Kidney epithelial cell (primary cell): ENCODE measurements around the gene LRRC37A. TPM values are rescaled to one million over a fixed set of nuclear protein-coding genes. Genes with fewer than 3 reads are reported as not detected.
A peak's percentile ranks its signal among the peaks of the same experiment; 100 is the strongest.
"Not testable (repeated sequence)": the region's sequence is repeated elsewhere in the genome, so short reads cannot be mapped to it uniquely, and the experiment has no call there.

Source experiments
- DNase-seq: peaks from one replicate; pipeline ENCODE4 v3.0.0-alpha.2; 2010; ENCODE audit warnings: low read depth
- H3K27me3 ChIP-seq: 2 replicates; pipeline ENCODE4 v1.6.0; 2011; ENCODE audit warnings: low read length; ENCODE audit not compliant: control insufficient read depth, insufficient read depth
- H3K36me3 ChIP-seq: 2 replicates; pipeline ENCODE4 v1.5.1; 2011; ENCODE audit warnings: low read length; ENCODE audit not compliant: control insufficient read depth, insufficient read depth
- H3K4me3 ChIP-seq: 2 replicates; pipeline ENCODE4 v1.5.1; 2011; ENCODE audit warnings: low read depth, mild to moderate bottlenecking, control low read depth, low read length
- CTCF ChIP-seq: IDR thresholded peaks from 2 replicates; pipeline ENCODE4 v1.5.1; 2011; ENCODE audit warnings: mild to moderate bottlenecking, moderate library complexity, low read length, control low read depth, inconsistent platforms; ENCODE audit not compliant: insufficient read depth, poor library complexity, severe bottlenecking
- total RNA-seq: library from RNA; depleted of rRNA; stranded (reverse); fragments of >200 nt; gene quantifications from 2 replicates; pipeline ENCODE4 v1.2.3, GENCODE V29; 2015

The LRRC37A gene
- total RNA-seq = 2.0 and 2.8 TPM in 2 replicates

DNA sequence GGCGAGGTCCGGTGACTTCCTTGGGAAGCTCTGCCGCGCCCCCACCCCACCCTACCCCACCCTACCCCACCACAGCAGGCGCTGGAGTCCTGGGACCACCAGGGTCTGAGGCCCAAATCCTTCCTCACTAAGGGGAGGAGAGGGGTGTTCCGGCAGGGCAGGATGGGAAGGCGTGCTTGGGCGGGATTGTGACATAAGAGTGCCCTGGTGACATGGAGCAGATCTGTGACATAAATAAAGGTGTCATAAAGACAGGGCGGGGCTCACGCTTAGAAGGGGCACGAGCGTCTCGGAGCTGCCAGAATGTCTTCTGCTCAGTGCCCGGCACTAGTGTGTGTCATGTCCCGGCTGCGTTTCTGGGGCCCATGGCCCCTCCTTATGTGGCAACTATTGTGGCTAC lies at the start of gene LRRC37A:
LRRC37A (plus strand) TSS at position 301 of the 400 bp plus-strand sequence; CDS start at position 304, 3 bp downstream.
- H3K4me3 ChIP-seq, H3K27me3 ChIP-seq, H3K36me3 ChIP-seq, DNase-seq: not testable (repeated sequence)

DNA sequence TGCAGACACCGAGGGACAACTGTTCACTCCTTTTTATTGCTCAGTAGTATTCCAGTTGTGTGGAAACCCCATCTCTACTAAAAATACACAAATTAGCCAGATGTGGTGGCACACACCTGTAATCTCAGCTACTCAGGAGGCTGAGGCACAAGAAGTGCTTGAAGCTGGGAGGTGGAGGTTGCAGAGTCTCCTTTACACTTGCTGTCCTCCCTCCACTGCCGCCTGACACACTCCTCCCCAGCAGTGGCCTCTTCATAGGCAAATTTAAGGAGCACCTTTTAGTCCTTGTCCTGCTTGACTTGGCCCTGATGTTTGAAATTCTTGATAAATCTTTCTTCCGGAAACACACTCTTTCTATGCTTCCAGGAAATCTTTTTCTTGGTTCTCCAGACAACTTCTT lies 45.8 kb upstream of the LRRC37A start:
- H3K27me3 ChIP-seq, DNase-seq, H3K36me3 ChIP-seq, H3K4me3 ChIP-seq: not testable (repeated sequence)

DNA sequence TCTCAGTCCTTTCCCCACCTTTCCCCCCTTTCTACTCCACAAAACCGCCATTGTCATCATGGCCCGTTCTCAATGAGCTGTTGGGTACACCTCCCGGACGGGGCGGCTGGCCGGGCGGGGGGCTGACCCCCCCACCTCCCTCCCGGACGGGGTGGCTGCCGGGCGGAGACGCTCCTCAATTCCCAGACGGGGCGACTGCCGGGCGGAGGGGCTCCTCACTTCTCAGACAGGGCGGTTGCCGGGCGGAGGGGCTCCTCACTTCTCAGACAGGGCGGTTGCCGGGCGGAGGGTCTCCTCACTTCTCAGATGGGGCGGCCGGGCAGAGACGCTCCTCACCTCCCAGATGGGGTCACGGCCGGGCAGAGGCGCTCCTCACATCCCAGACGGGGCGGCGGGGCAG lies 42.1 kb upstream of the LRRC37A start:
- H3K4me3 ChIP-seq, DNase-seq, H3K27me3 ChIP-seq, H3K36me3 ChIP-seq: not testable (repeated sequence)

DNA sequence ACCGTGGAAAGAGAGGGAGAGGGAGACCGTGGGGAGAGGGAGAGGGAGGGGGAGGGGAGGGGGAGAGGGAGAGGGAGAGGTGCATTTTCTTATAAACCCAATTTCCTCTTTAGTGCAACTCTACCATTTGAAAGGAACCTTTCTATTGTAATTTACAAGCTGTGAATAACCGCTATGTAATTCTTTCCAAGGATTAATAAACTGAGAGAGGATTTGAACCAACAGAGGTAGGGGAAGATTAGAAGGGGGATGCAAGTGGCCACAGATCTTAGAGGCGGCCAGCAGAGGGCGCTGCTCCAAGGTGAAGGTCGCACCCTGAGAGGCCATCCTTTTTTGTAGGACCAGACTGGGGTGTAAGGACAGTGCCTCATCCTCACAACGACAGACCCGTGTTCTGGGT lies 41.2 kb upstream of the LRRC37A start:
- not testable (repeated sequence) for H3K36me3 ChIP-seq, DNase-seq, H3K27me3 ChIP-seq, H3K4me3 ChIP-seq
- TF ChIP-seq CTCF = peak; percentile 39

DNA sequence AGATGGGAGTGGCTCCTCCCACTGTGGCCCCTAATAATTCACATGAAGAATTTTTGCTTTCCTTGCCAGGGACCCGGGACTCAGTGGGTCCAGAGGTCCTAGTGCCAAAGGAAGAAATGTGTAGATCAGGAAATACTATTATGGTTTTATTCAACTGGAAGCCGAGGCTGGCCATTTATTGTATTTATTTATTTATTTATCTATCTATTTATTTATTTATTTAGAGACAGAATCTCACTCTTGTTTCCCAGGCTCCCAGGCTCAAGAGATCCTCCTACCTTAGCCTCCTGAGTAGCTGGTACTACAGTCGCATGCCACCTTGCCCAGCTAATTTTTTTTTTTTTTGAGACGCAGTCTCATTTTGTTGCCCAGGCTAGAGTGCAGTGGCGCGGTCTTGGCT lies 40.7 kb upstream of the LRRC37A start:
- H3K27me3 ChIP-seq, H3K36me3 ChIP-seq, DNase-seq, H3K4me3 ChIP-seq: not testable (repeated sequence)

GRCh38 chr17:46256369-46256768 lies 38.6 kb upstream of the LRRC37A start:
- DNase-seq, H3K36me3 ChIP-seq, H3K4me3 ChIP-seq, H3K27me3 ChIP-seq: not testable (repeated sequence)

GRCh38 chr17:46259845-46260661 lies 34.9 kb upstream of the LRRC37A start:
- not testable (repeated sequence) for DNase-seq, H3K27me3 ChIP-seq, H3K36me3 ChIP-seq
- H3K4me3 ChIP-seq = peak overlapping the region; percentile 20

- Histone ChIP-seq H3K27me3 (no peaks in the 10 kb centered on the region), H3K4me3 (no peak overlapping the region), H3K36me3 (no peaks in the 10 kb centered on the region)
- DNase-seq = no peak
- no peak for TF ChIP-seq CTCF
These were observed 32.7 kb upstream of the LRRC37A start for GRCh38 chr17:46262271-46262670.

DNA sequence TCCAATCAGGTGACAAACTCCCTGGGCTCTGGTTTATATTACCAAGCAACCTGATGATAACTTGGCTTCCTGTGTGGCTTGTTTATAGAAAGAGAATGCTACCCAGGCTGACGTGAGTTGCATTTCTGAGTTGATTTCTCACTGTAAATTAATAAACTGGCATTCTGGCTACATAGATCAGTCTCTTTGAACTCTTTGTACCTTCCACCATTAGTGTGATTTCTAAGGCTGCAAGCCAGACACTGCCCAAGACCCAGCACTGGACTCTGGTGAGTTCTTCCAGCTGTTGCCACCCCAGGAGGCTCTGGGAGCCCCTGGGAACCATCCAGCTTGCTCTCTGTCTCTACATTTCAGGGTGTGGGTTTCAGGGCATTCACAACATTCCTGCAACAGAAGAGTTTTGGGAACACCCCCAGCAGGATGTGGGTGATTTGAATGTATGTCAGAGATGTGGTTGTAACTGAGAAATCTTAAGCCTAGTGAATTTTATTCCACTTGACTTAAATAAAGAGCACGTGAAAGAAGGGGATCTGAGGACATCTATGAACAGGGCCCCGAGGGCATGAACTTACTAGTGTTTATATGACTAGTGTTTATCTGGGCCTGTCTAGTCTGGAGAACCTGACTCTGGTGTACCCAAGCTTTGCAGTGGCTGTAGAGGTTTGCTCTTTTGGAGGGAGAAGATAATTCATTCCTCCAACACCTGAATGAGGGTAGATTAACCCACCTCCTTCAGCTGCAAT lies 30.3 kb upstream of the LRRC37A start:
- no peak for TF ChIP-seq CTCF
- Histone ChIP-seq H3K27me3 (no peaks in the 10 kb centered on the region), H3K4me3 (no peak overlapping the region), H3K36me3 (no peaks in the 10 kb centered on the region)
- peak; percentile 38 for DNase-seq

GRCh38 chr17:46266063-46266655 lies 28.8 kb upstream of the LRRC37A start:
- H3K4me3 ChIP-seq = peak overlapping the region; percentile 40
- H3K27me3 ChIP-seq, DNase-seq, H3K36me3 ChIP-seq: not testable (repeated sequence)
